Thymus (tissue), 11 donors: Measurements from ENCODE around the gene OCEL1. TPM values are rescaled to one million over a fixed set of nuclear protein-coding genes. Genes with fewer than 3 reads are reported as not detected.

Source experiments
- DNase-seq, 9 donors: peaks; one replicate each; pipeline ENCODE4 v3.0.0-alpha.2; 2013; ENCODE audit warnings: low spot score in 9 of 9, low read depth in 6 of 9, missing footprints in 1 of 9
- H3K27ac ChIP-seq, 2 donors: one replicate each; pipeline ENCODE4 v1.5.1; 2013; ENCODE audit warnings: control low read depth in 1 of 2, low read depth in 1 of 2, low read length in 1 of 2, mild to moderate bottlenecking in 1 of 2, moderate library complexity in 1 of 2
- H3K27me3 ChIP-seq, 2 donors: one replicate each; pipeline ENCODE4 v1.5.1; 2013; ENCODE audit warnings: low read length in 1 of 2; ENCODE audit not compliant: control insufficient read depth in 2 of 2, insufficient read depth in 1 of 2
- H3K36me3 ChIP-seq, 2 donors: one replicate each; pipeline ENCODE4 v1.5.1; 2013; ENCODE audit warnings: low read length in 1 of 2, mild to moderate bottlenecking in 1 of 2, moderate library complexity in 1 of 2; ENCODE audit not compliant: control insufficient read depth in 2 of 2, insufficient read depth in 2 of 2
- H3K4me1 ChIP-seq, 2 donors: one replicate each; pipeline ENCODE4 v1.5.1; 2013; ENCODE audit warnings: low read length in 2 of 2; ENCODE audit not compliant: control insufficient read depth in 2 of 2, insufficient read depth in 2 of 2
- H3K4me3 ChIP-seq, 2 donors: one replicate each; pipeline ENCODE4 v1.5.1; 2013; ENCODE audit warnings: low read length in 2 of 2, control low read depth in 1 of 2, mild to moderate bottlenecking in 1 of 2
- H3K9me3 ChIP-seq, 2 donors: one replicate each; pipeline ENCODE4 v1.5.1; 2013; ENCODE audit warnings: low read length in 1 of 2, mild to moderate bottlenecking in 1 of 2; ENCODE audit not compliant: control insufficient read depth in 2 of 2, insufficient read depth in 1 of 2
- WGBS: extraction: QIAGEN DNeasy Blood & Tissue Kit; methylation state at CpG from one replicate; pipeline ENCODE4 v1.1.7; 2013; 5-methylcytosine and 5-hydroxymethylcytosine counted together
- polyA plus RNA-seq: library from polyadenylated mRNA; stranded (reverse); fragments of 200-250 nt; gene quantifications from one replicate; pipeline ENCODE4 v1.2.3, GENCODE V29; 2013
- total RNA-seq: library from RNA; stranded (reverse); fragments of 120-200 nt; gene quantifications from one replicate; pipeline ENCODE4 v1.2.4, GENCODE V29; 2013
- donor health status: healthy.

OCEL1 gene
- total and polyA plus RNA-seq, 2 donors = 6.2 to 24.8 TPM

DNA sequence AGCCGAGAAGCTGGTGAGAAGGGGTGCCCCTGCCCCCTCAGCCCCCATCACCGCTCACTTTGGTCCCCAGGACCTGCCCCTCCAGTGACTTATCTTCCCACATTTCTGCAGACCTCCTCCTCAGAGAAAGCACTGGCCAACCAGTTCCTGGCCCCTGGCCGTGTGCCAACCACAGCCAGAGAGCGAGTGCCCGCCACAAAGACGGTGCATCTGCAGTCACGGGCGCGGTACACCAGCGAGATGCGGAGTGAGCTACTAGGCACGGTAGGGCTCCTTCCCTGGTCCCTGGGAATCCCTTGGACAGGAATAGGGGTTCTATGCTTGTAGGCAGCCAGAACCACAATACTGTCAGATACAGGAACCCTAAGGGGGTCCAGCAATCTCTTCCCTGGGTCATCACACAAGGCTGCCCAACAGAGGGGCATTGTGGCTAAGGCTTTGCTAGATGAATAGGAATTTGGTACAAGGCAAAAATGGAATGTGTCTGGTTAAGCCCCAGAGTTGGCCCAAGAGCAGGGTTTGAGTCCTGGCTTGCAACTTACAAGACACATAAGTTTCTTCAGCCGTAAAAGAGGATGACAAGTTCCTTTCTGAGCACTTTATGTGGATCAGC lies 9.9 kb upstream of the OCEL1 start:
- Histone ChIP-seq H3K4me1 (peaks cover 14 to 19% of the 10 kb centered on the region in 2 donors), H3K4me3 (peak overlapping the region; percentile 81 to 92), H3K9me3 (peaks cover 1 to 15% of the 10 kb centered on the region in 2 donors), H3K27me3 (no peaks in the 10 kb centered on the region), H3K27ac (no peak overlapping the region), H3K36me3 (peaks cover 20 to 53% of the 10 kb centered on the region in 2 donors)
- no peak for DNase-seq
- 96% methylated on average over 13 of the region's 13 CpGs for WGBS

- no peak for DNase-seq
- no peak overlapping the region for H3K27ac ChIP-seq
- WGBS = 98% methylated on average over 8 of the region's 8 CpGs
- peaks cover 17 to 29% of the 10 kb centered on the region in 2 donors for H3K36me3 ChIP-seq
- H3K27me3 ChIP-seq = no peaks in the 10 kb centered on the region
- H3K9me3 ChIP-seq = peaks cover 1 to 15% of the 10 kb centered on the region in 2 donors
- peaks cover 14 to 18% of the 10 kb centered on the region in 2 donors for H3K4me1 ChIP-seq
- H3K4me3 ChIP-seq = no peak overlapping the region
Measured at GRCh38 chr19:17219286-17219685, 6.7 kb upstream of the OCEL1 start.

DNA sequence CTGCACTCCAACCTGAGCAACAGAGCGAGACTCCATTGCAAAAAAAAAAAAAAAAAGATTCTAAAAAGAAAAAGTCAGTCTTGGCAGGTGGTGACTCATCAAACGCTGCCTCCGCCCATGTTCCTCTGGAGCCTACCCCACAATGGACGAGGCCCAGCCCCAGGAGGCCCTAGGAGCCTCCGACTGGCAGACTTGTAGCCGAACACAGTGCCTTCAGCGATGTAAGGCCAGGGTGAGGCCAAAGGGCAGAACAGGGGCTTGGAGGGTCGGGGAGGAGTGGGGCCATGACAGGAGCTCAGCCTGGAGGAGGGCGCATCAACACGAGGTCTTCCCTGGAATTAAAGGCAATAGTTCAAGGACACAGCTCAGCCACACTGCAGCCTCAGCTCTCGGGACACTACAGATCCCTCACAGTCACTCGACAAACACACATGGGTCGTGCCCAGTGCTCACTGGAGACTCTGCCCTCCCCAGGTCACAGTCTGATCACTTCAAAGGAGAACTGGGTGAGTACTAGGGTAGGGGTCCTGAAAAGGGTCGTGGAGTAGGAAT lies 5.7 kb upstream of the OCEL1 start:
- Histone ChIP-seq H3K27ac (no peak overlapping the region), H3K4me3 (no peak overlapping the region), H3K4me1 (peaks cover 7 to 9% of the 10 kb centered on the region in 2 donors), H3K9me3 (peaks cover 1 to 6% of the 10 kb centered on the region in 2 donors), H3K27me3 (no peaks in the 10 kb centered on the region), H3K36me3 (peaks cover 17 to 29% of the 10 kb centered on the region in 2 donors)
- 79% methylated on average over 14 of the region's 14 CpGs for WGBS
- DNase-seq = no peak

DNA sequence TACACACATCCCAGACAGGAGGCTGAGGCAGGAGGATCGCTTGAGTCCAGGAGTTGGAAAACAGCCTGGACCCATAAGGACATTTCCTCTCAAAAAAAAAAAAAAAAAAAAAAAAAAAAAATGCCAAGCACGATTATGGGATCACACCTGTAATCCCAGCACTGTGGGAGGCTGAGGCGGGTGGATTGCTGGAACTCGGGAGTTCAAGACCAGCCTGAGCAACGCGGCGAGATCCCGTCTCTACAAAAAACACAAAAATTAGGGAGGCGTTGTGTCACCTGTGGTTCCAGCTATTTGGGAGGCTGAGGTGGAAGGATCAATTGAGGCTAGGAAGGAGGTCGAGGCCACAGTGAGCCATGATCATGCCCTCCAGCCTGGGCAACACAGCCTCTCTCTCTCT lies 973 bp upstream of the OCEL1 start:
- Histone ChIP-seq H3K36me3 (peaks cover 2 to 6% of the 10 kb centered on the region in 2 donors), H3K9me3 (peaks cover 0 to 5% of the 10 kb centered on the region in 2 donors), H3K4me1 (peaks cover 0 to 12% of the 10 kb centered on the region in 2 donors), H3K4me3 (no peak overlapping the region), H3K27me3 (no peaks in the 10 kb centered on the region), H3K27ac (no peak overlapping the region)
- DNase-seq = no peak
- 96% methylated on average over 10 of the region's 10 CpGs for WGBS

GRCh38 chr19:17227798-17228367 lies 1.9 kb downstream of the OCEL1 start:
- no peak overlapping the region for H3K27ac ChIP-seq
- 96% methylated on average over 13 of the region's 13 CpGs for WGBS

GRCh38 chr19:17229890-17230289 lies 3.9 kb downstream of the OCEL1 start:
- WGBS = 98% methylated on average over 3 of the region's 3 CpGs
- Histone ChIP-seq H3K4me3 (no peak overlapping the region), H3K36me3 (peaks cover 4 to 17% of the 10 kb centered on the region in 2 donors), H3K9me3 (peaks cover 0 to 7% of the 10 kb centered on the region in 2 donors), H3K27ac (no peak overlapping the region), H3K27me3 (no peaks in the 10 kb centered on the region), H3K4me1 (peaks cover 5 to 20% of the 10 kb centered on the region in 2 donors)
- DNase-seq = no peak

More at GRCh38 chr19:17227798-17228367, 1.9 kb downstream of the OCEL1 start:
- Histone ChIP-seq H3K4me3 (no peak overlapping the region), H3K4me1 (peaks cover 0 to 12% of the 10 kb centered on the region in 2 donors), H3K27me3 (no peaks in the 10 kb centered on the region), H3K9me3 (peaks cover 0 to 5% of the 10 kb centered on the region in 2 donors), H3K36me3 (peaks cover 4 to 17% of the 10 kb centered on the region in 2 donors)
- DNase-seq = no peak

- DNase-seq = no peak
- H3K4me3 ChIP-seq = no peak overlapping the region
- no peaks in the 10 kb centered on the region for H3K27me3 ChIP-seq
- H3K9me3 ChIP-seq = peaks cover 0 to 4% of the 10 kb centered on the region in 2 donors
- WGBS = 98% methylated on average over 25 of the region's 25 CpGs
- no peak overlapping the region for H3K27ac ChIP-seq
- H3K36me3 ChIP-seq = peaks cover 4 to 17% of the 10 kb centered on the region in 2 donors
- H3K4me1 ChIP-seq = peaks cover 13 to 20% of the 10 kb centered on the region in 2 donors
Measured at GRCh38 chr19:17232258-17232657, 6.2 kb downstream of the OCEL1 start.

GRCh38 chr19:17234911-17235299 lies 8.9 kb downstream of the OCEL1 start:
- Histone ChIP-seq H3K4me3 (peak overlapping the region; percentile 52 to 54), H3K9me3 (peaks cover 0 to 4% of the 10 kb centered on the region in 2 donors), H3K4me1 (peaks cover 13 to 20% of the 10 kb centered on the region in 2 donors), H3K27ac (peak overlapping the region; percentile 44 to 74), H3K36me3 (peaks cover 2 to 11% of the 10 kb centered on the region in 2 donors), H3K27me3 (no peaks in the 10 kb centered on the region)
- 23% methylated on average over 11 of the region's 11 CpGs for WGBS
- DNase-seq = peak in 4 of 9 donors; percentile 59 to 64 (median 60)
